SK-N-MC (cell line): ENCODE measurements around the gene NSD1.

ENCODE experiments used
- EZH2 ChIP-seq: fragments of 200-600 bp; sonication (generic); IDR thresholded peaks from one replicate; pipeline ENCODE4 v1.6.1; 2017; ENCODE audit warnings: antibody characterized with exemption
- POLR2AphosphoS5 ChIP-seq: IDR thresholded peaks from 2 replicates; pipeline ENCODE4 v1.6.1; 2012; ENCODE audit warnings: mild to moderate bottlenecking, low read depth, low read length, borderline replicate concordance

GRCh38 chr5:177300236-177300880 is 166.8 kb downstream of the NSD1 start:
- no peak for TF ChIP-seq EZH2
- no peak for TF ChIP-seq POLR2AphosphoS5
